NCI-H82 treated with DMSO at 0.1 percent for 48 hours (cell line): ENCODE measurements around the gene KIRREL3.
A peak's percentile ranks its signal among the peaks of the same experiment; 100 is the strongest.

ENCODE experiments used
- DNase-seq: peaks from one replicate; lab custom pipeline; 2025; ENCODE audit not compliant: unreplicated experiment; lab: John Stamatoyannopoulos, UW

Gene KIRREL3

GRCh38 chr11:126800009-126800408 is 200.6 kb downstream of the KIRREL3 start:
- DNase-seq, result no peak

GRCh38 chr11:126797457-126798169 is 203.0 kb downstream of the KIRREL3 start:
- DNase-seq, result no peak

GRCh38 chr11:126793596-126793995 is 207.0 kb downstream of the KIRREL3 start:
- no peak for DNase-seq

DNA sequence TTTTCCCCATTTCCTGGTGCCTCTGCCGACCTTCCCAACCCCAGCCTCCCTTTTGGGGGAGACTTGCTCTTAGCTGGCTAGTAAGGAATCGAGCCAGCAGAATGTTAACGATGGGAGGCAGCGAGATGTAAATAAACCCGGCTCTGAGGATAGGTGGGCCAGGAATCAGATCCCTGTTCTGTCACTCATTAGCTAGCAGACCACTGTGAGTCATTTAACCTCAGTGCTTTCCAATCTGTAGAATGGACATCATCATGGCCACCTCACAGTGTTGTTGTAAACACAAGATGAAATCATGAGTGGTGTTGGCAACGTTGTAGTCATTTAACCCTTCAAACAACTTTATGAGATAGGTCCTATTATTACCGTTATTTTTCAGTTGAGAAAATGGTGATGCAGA is 208.6 kb downstream of the KIRREL3 start:
- no peak for DNase-seq

GRCh38 chr11:126791446-126791845 is 209.1 kb downstream of the KIRREL3 start:
- no peak for DNase-seq

DNA sequence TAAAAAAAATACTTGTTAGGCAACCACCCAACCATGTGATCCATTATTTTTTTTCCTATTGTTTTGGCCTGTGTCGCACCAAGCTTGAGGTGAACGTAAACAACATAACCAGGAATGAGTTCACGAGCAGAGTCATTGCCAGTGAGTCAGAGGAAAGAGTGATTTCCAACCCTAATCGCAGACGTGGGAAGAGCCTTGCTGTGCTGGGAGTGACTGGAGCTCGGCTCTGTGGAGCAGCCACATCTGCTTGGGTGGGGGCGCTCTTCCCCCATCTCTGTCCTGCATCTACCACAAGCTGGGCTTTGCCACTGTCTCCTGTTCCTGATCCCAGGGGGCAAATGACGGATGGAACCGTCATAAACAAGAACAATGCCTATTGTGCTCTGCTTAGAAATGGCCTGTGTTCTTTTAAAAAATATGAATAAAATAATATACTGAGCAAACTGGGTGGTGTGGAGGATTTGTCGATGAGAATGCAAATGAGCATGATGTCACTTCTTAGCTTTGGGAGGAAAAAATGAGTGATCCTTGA is 210.0 kb downstream of the KIRREL3 start:
- no peak for DNase-seq

DNA sequence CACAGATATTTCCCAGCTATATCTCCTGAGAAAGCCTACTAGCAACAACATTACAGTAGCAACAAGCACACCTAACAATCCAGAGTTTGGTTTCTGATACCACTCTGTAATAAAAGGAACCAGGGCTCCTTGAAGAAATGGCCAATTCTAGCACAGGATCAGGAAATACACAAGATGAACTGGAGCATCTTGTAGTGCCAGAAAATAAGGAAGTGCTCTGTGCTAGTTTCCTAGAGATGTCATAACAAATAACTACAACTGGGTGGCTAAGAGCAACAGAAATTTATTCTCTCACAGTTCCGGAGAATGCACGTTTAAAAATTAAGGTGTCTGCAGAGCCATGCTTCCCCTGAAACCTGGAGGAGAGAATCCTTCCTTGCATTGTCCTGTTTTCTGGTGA is 217.8 kb downstream of the KIRREL3 start:
- no peak for DNase-seq

DNA sequence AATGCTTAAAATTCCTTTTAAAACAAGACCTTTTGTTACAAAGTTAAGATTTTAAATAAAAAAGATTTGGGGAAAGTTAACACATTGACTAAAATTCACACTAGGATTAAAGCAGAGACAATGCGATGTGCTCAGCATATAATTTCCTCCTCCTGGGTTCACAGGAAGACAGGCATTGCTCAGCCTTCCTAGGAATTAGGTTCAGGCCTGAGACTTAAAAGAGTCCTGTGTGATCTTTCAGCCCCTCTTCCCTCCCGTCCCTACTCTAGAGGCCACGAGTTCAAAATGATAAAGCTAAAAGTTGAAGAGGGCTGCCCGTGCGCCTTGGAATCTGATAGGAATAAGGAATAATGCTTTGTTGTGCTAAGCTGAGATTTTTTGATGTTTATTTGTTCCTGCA is 218.6 kb downstream of the KIRREL3 start:
- peak; percentile 3 for DNase-seq

- DNase-seq, result no peak
These were observed 224.5 kb downstream of the KIRREL3 start for GRCh38 chr11:126776119-126776518.

DNA sequence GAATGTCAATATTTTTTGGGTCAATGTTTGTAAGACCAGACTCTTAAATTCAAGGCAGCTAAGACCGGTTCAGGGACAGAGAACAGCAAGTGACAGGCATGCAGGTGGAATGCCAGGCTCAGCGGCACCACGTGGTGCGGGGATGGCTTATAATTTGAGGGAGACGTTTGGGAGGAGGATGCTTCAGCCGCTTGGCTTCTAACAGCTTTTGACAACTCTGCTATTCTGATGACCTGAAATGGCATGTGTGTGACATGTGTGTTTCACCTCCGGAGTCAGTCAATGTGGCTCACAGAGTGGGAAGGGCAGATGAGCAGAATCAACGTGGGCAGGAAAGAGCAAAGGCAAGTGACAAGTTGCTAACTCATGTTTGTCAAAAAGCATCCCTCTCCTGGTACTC is 228.3 kb downstream of the KIRREL3 start:
- DNase-seq, result no peak

DNA sequence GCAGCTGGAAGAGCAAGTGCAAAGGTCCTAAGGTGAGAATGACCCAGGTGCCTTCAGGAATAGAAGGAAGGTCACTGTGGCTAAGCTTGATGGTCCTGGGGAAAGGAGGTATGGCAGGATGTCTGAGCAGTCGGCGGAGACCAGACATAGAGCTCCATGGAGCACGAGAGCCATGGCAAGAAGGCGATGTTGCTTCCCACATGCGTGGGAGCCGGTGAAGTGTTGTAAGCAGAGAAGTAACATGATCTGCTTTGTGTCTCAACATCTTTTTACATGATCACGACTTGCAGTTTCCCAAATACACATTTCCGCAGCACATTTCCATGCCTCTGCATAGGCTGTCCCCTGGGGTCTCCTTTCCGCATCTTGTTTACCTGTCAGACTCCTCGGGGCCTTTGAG is 231.9 kb downstream of the KIRREL3 start:
- DNase-seq, result no peak

DNA sequence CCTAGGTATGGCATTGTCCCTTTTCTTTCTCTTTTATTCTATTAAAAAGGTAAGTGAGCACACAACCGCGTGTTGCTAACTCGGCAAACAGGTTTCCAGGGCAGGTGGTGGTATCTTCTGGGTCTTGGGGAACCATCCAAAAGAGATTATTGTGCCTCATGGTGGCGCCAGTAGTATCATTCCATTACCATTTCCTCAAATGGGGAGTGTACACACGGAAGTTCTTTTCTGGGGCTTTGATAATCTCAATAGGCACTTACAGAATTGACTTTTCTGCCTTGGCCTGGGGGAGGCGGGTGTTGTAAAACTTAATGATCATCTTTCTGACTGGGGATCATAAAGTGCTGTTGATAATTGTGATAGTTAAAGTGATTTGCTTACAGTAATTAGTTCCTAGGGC is 234.1 kb downstream of the KIRREL3 start:
- DNase-seq, result no peak

DNA sequence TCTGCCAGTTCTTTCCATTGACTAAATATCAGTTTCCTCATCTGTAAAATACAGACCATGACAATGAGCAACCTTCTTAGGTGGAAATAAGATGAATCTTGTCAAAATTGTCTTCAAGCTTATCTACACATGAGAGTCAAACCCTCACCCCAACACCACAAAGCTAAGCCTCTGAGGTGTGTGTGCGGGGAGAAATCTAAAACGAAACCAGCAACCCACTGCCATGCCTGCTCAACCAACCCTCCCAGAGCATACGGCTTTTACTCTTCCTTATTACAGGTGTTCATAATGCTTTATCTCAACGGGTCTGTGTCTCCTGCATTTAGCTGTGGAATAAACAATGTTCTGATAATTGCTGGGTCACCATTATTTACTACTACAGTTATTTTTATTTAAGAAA is 235.4 kb downstream of the KIRREL3 start:
- DNase-seq, result no peak

DNA sequence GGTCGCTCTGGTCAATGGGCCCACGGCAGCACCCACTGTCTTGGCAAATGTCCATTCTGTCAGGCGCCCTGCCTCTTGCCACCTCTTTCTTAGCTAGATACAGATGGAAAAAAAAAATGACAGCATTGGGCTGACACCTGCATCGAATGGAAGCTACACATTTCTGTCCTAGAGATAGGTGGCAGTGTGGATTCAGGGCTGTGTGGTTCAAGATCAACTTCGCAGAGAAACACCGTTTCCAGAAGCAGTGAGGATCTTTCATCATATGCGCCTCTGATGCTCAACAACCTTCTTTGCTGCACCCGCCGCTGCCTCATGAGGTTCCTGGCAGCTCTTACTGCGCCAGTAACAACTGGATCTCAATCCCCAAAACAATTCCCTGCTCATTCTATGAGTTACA is 236.3 kb downstream of the KIRREL3 start:
- no peak for DNase-seq

DNA sequence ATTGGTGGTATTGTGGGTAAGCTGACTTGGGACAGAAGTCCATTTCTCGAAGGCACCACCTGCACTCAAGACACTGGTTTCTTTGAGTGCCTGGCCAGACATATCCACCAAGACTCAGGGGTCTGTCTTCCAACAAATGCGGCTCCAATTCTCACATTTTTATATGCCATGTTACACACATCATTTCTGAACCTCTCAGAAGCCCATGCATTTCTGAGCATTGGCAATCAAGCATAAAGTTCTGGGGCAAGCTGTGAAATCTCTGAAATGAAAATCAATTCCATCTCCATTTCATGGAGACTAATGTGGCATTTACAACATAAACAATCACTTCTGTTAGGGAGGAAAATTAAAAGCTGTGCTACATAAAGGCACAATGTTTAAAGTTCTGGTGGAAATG is 243.7 kb downstream of the KIRREL3 start:
- DNase-seq, result no peak

GRCh38 chr11:126756421-126756820 is 244.1 kb downstream of the KIRREL3 start:
- no peak for DNase-seq

DNA sequence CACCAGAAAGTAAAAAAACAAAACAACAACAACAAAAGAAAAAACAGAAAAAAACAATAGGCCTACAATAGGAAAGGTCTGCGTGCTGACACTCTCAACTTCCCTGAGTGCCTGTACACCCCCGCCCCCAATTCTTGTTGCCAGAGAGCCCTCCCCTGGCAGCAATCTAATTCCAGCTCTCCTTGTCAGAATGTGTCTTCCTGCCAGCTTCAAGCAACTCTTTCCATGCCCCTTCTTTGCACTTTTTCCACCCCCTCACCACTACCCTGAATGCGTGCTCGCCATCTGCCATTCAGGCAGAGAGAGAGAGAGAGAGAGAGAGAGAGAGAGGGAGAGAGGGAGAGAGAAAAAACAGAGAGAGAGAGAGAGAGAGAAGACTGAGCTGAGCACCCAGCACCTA is 245.0 kb downstream of the KIRREL3 start:
- DNase-seq, result peak; percentile 60

DNA sequence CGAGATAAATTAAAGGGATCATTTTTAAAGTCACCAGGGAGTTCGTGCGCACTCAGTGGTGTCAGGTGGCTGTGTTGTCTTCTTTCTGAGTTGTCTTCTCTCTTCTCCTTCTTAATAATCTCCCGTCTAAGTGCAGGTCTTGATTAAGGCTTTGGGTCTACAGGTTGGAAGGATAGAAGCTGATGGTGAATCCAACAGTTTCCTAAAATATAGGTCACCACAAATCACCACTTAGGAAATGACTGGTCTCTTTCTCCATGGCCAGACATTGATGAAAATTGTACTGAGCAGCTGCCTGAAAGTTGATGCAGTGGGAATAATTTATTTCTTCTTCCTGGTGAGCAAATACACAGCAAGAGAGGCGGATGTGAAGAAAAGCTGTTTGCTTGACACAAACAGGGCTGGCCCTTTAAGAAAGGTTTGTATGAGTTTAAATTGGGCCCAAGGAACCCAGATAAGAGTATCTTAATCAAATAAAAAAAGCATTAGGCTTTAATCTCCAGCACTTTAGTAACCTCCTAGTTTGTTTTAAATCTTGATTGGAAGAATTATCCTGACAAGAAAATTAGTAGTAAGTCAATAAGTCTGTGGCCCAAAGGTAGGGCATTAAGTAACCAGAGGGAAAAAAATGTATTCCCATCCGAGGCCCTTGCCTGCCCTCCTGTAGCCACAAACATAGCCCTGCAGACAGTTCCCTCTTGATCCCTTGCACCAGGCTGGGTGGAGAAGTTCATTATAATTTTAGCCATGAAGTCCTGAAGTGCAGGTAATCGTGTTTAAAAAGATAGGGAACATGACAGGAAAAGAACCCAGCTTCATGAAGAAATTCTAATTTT is 245.8 kb downstream of the KIRREL3 start:
- peak; percentile 96 for DNase-seq

GRCh38 chr11:126753990-126754389 is 246.6 kb downstream of the KIRREL3 start:
- no peak for DNase-seq

GRCh38 chr11:126751242-126751641 is 249.3 kb downstream of the KIRREL3 start:
- DNase-seq, result no peak

GRCh38 chr11:126748793-126749192 is 251.8 kb downstream of the KIRREL3 start:
- DNase-seq, result no peak

DNA sequence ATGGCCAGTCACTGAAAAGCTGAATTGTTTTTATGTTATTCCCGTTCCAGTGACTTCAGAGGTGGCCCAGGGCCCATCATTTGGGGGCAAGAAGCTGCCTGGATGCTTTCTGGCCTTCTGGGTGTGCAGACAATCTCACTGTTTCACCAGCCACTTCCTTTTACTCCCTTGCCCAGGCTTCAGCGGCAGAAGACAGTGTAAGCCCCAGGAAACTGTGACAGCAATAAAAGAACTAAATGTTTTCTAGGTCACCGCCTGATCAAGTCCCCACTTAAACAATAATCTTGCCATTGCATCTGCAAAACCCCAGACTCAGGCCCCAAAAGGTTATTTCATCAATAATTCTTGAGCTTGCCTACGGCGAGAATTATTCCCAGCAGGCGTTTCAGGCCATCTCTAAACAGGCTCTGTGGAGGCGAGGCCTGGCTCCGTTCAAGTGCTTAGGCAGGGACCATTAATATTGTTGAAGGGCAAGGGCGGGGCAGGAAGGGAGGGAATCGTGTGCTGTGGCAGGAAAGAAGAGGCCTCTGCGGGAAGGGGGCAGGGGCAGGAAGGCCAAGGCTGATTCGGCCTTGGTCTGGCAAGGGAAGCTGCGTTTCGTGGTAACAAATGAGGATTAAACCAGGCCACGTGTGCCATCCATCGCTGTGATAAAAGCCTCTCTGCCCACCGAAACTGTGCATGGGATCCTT is 252.3 kb downstream of the KIRREL3 start:
- DNase-seq, result no peak
